ENCODE data around the gene G3BP2. TPM values are rescaled to one million over a fixed set of nuclear protein-coding genes. Genes with fewer than 3 reads are reported as not detected.

Gene G3BP2
- total RNA-seq, 1 donor from 2014 or later: 175 TPM

DNA sequence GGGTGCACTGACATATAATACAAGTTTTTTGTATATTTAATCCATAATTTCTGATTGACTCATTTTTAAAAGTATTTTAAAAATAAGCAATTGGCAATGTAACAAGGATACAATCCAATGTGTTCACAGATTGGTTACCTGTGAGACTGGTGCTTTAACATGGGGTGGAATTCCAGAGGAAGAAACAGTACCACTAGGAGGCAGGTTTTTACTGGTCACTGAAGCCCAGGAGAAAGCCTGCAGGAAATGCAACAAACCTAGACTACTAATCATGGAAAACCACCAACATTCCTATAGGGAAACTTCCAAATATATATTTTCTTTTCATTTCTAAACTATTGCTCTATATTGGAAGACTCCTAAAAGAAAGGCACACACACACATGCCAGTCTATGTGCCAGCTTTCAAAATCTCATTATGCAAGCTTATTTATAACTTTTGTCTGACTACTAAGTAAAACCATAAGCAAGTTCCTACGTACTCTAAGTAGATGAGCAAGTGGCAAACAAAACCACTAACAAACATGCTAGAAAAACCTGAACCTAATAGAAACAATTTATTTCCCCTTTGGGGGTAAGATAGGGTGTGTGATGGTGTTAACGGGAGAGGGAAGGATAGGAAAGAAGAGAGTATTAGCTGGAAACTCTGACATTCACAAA, 19.2 kb downstream of the G3BP2 start:
- H3K4me3 Mint-ChIP-seq: no peak overlapping the region
- TF ChIP-seq, protein P1, sequence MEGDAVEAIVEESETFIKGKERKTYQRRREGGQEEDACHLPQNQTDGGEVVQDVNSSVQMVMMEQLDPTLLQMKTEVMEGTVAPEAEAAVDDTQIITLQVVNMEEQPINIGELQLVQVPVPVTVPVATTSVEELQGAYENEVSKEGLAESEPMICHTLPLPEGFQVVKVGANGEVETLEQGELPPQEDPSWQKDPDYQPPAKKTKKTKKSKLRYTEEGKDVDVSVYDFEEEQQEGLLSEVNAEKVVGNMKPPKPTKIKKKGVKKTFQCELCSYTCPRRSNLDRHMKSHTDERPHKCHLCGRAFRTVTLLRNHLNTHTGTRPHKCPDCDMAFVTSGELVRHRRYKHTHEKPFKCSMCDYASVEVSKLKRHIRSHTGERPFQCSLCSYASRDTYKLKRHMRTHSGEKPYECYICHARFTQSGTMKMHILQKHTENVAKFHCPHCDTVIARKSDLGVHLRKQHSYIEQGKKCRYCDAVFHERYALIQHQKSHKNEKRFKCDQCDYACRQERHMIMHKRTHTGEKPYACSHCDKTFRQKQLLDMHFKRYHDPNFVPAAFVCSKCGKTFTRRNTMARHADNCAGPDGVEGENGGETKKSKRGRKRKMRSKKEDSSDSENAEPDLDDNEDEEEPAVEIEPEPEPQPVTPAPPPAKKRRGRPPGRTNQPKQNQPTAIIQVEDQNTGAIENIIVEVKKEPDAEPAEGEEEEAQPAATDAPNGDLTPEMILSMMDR (IDR thresholded peaks at IDR 0.05; ENCODE audit: unreplicated experiment): no peak
- no peaks in the 10 kb centered on the region for H3K4me1 Mint-ChIP-seq
- H3K9me3 Mint-ChIP-seq: no peaks in the 10 kb centered on the region
- H3K36me3 Mint-ChIP-seq: peaks cover 29% of the 10 kb centered on the region
- no peaks in the 10 kb centered on the region for H3K27me3 Mint-ChIP-seq (ENCODE audit: low read depth)
- no peak for DNase-seq (ENCODE audit: low spot score in 2 of 2, unreplicated experiment in 2 of 2)
- H3K27ac Mint-ChIP-seq: peak overlapping the region; percentile 16

DNA sequence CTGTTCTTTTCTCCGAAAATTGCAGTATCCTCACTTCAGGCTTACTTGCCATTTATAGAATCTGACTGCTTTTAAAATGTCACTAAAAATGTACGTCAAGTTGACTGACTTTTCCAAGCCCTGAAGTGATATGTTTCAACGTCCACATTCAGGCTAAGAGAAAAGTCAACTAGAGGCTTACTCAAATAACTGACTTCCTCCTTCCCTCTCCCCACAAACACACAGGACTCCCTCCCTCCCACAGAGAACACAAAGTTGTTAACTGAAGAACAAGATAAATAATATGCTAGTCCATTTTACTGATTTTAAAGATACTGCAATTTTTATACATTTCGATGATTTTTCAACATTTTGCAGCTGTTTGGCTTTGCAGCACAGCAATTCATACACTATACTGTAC, 29.1 kb downstream of the G3BP2 start:
- TF ChIP-seq, protein P1 (IDR thresholded peaks at IDR 0.05; ENCODE audit: unreplicated experiment): no peak
- Mint-ChIP-seq H3K4me3 (no peak overlapping the region), H3K4me1 (no peaks in the 10 kb centered on the region), H3K9me3 (no peaks in the 10 kb centered on the region), H3K27ac (no peak overlapping the region), H3K36me3 (peaks cover 44% of the 10 kb centered on the region), H3K27me3 (ENCODE audit: low read depth) (no peaks in the 10 kb centered on the region)
- DNase-seq (ENCODE audit: low spot score in 2 of 2, unreplicated experiment in 2 of 2): no peak

DNA sequence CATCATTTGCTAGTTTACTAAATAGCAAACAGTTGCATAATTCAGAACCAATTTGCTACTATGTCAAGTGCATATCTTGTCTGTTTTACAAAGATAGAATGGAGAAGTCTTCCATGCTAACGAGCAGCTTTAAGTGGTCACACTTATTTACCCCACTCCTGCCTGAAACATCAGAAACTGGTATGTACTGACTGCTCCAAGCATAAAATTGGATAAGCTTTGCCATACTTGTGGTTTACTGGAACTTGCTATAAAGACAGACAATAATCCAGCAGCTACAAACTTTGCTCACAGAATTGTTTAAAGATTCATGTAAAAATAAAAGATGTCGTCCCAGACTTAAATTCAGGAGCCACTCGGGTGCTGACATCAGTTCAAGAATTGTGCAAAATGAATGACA, 29.6 kb downstream of the G3BP2 start:
- peaks cover 47% of the 10 kb centered on the region for H3K36me3 Mint-ChIP-seq

DNA sequence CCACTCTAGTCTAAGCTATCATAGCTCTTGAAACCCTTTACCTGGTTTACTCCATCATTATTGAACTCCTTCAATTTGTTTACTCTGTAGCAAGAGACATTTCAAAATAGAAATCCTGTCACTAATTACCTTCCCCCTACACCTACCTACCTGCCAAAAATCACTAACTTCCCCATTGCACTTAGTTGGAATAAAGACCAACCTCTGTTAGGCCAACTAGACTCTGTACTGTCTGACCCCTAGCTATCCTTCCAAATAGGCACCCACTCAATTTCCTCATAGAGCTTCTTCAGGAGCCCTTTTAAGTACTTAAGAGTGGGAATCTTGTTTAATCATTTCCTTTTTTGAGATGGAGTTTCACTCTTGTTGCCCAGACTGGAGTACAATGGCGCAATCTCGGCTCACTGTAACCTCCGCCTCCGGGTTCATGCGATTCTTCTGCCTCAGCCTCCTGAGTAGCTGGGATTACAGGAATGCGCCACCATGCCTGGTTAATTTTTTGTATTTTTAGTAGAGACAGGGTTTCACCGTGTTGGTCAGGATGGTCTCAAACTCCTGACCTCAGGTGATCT, 34.0 kb downstream of the G3BP2 start:
- Mint-ChIP-seq H3K4me3 (no peak overlapping the region), H3K27ac (no peak overlapping the region), H3K27me3 (ENCODE audit: low read depth) (no peaks in the 10 kb centered on the region), H3K9me3 (no peaks in the 10 kb centered on the region), H3K4me1 (peaks cover 8% of the 10 kb centered on the region), H3K36me3 (peaks cover 15% of the 10 kb centered on the region)
- TF ChIP-seq, protein P1 (IDR thresholded peaks at IDR 0.05; ENCODE audit: unreplicated experiment): no peak
- DNase-seq (ENCODE audit: low spot score in 2 of 2, unreplicated experiment in 2 of 2): no peak

More for the DNA sequence above, 29.6 kb downstream of the G3BP2 start:
- H3K9me3 Mint-ChIP-seq: no peaks in the 10 kb centered on the region
- no peak overlapping the region for H3K27ac Mint-ChIP-seq
- no peak for DNase-seq (ENCODE audit: low spot score in 2 of 2, unreplicated experiment in 2 of 2)
- no peaks in the 10 kb centered on the region for H3K4me1 Mint-ChIP-seq
- TF ChIP-seq, protein P1 (IDR thresholded peaks at IDR 0.05; ENCODE audit: unreplicated experiment): no peak
- H3K27me3 Mint-ChIP-seq (ENCODE audit: low read depth): no peaks in the 10 kb centered on the region
- no peak overlapping the region for H3K4me3 Mint-ChIP-seq

DNA sequence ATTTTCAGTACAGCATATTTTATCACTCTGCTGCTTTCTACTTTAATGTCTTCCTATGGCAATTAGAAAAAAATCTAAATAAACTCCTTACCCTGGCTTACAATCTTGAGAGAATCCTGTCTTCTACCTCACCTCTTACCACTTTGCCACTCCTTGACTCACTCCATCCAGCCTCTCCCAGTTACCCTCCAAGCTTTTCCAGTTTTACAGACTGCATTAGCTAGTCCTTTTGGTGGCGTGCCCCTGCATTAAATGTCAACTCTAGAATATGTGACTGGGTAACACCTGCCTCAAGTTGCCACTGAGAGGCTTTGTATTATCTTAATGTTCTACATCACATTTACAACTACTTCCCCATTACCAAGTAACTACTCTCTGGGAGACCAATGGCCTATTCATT, 35.4 kb downstream of the G3BP2 start:
- DNase-seq (ENCODE audit: low spot score in 2 of 2, unreplicated experiment in 2 of 2): no peak
- no peak overlapping the region for H3K4me3 Mint-ChIP-seq
- peaks cover 8% of the 10 kb centered on the region for H3K4me1 Mint-ChIP-seq
- no peak overlapping the region for H3K27ac Mint-ChIP-seq
- H3K27me3 Mint-ChIP-seq (ENCODE audit: low read depth): no peaks in the 10 kb centered on the region
- TF ChIP-seq, protein P1 (IDR thresholded peaks at IDR 0.05; ENCODE audit: unreplicated experiment): no peak
- no peaks in the 10 kb centered on the region for H3K9me3 Mint-ChIP-seq
- H3K36me3 Mint-ChIP-seq: peaks cover 12% of the 10 kb centered on the region

Measured in mesothelial cell of epicardium (in vitro differentiated cells).